Measurements from ENCODE around the gene TPSB2.

The TPSB2 gene

DNA sequence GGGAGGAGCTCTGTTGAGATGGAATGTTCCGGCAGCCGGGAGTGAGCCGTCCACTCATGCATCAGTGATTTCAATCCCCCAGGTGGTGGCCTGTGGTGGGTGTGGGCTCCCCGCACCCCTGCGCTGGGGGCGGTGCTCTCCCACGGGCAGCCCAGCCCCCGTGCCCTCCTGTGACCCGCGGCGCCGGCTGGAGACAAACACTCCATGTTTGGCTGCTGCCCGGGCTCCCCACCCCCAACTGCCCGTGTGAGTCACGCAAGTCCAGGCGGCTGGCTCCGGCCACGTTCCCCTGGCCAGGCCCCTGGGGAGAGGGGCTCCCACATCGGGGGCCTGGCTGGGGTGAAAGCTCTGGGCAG is 47.7 kb downstream of the TPSB2 start:
- TF ChIP-seq, protein P1, sequence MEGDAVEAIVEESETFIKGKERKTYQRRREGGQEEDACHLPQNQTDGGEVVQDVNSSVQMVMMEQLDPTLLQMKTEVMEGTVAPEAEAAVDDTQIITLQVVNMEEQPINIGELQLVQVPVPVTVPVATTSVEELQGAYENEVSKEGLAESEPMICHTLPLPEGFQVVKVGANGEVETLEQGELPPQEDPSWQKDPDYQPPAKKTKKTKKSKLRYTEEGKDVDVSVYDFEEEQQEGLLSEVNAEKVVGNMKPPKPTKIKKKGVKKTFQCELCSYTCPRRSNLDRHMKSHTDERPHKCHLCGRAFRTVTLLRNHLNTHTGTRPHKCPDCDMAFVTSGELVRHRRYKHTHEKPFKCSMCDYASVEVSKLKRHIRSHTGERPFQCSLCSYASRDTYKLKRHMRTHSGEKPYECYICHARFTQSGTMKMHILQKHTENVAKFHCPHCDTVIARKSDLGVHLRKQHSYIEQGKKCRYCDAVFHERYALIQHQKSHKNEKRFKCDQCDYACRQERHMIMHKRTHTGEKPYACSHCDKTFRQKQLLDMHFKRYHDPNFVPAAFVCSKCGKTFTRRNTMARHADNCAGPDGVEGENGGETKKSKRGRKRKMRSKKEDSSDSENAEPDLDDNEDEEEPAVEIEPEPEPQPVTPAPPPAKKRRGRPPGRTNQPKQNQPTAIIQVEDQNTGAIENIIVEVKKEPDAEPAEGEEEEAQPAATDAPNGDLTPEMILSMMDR (IDR thresholded peaks at IDR 0.05; ENCODE audit: control extremely low read depth, extremely low read depth, low read depth, missing control alignments): no peak
- ChIA-PET POLR2A (no interaction called here), CTCF (no interaction called here)
- no peak for DNase-seq (ENCODE audit: extremely low spot score)

DNA sequence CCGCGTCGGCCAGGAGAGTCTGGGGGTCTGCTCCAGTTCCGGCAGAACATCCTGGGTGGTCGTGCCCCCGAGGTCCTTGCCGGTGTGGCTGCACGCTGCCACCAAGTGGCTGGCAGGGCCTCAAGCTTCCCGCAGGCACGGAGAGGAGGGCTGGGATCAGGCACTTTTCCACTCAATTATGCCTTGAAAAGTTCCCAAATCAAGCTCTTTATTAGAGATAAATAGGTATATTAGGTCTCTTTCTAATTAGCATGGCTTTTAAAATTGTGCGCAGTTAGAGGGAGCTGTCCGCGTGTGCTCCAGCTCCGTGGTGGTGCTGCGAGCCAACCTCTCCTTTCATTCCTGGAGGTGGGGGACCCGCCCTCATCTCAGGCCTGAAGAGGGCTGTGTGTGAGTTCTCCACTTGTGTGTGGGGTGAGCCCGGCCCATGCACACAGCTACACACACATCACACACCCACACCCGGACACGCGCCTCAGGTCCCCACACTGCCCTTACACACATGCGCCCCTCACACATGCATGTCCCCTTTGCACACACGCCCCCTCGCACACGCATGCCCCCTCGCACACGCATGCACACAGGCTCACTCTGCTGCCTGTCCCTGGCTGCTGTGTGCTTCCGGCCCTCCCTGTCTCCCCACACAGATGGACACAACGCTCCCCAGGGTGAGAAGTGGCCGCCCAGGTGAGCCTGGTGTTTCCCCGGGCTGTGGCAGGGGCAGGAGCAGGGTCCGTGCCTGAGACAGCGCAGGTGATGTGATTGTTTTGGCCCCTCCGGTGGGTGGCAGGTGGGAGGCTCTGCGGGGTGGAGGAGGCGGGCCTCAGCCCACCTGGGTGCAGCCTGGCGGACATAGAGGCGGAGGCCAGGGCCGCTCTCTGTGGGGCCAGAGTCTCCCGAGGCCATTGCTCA is 48.3 kb downstream of the TPSB2 start:
- ChIA-PET CTCF (no interaction called here), POLR2A (no interaction called here)
- TF ChIP-seq, protein P1 (IDR thresholded peaks at IDR 0.05; ENCODE audit: control extremely low read depth, extremely low read depth, low read depth, missing control alignments): no peak
- no peak for DNase-seq (ENCODE audit: extremely low spot score)

GRCh38 chr16:1180549-1181403 is 49.2 kb downstream of the TPSB2 start:
- ChIA-PET POLR2A (no interaction called here), CTCF (no interaction called here)
- DNase-seq (ENCODE audit: extremely low spot score): no peak
- TF ChIP-seq, protein P1 (IDR thresholded peaks at IDR 0.05; ENCODE audit: control extremely low read depth, extremely low read depth, low read depth, missing control alignments): no peak

Data from GM10248 (cell line).